ENCODE measurements around the gene SLC8A1. TPM values are rescaled to one million over a fixed set of nuclear protein-coding genes. Genes with fewer than 3 reads are reported as not detected.

SLC8A1 gene
- total RNA-seq, 3 donors from 2014 or later: 6.0 to 164 (median 17.0) TPM

DNA sequence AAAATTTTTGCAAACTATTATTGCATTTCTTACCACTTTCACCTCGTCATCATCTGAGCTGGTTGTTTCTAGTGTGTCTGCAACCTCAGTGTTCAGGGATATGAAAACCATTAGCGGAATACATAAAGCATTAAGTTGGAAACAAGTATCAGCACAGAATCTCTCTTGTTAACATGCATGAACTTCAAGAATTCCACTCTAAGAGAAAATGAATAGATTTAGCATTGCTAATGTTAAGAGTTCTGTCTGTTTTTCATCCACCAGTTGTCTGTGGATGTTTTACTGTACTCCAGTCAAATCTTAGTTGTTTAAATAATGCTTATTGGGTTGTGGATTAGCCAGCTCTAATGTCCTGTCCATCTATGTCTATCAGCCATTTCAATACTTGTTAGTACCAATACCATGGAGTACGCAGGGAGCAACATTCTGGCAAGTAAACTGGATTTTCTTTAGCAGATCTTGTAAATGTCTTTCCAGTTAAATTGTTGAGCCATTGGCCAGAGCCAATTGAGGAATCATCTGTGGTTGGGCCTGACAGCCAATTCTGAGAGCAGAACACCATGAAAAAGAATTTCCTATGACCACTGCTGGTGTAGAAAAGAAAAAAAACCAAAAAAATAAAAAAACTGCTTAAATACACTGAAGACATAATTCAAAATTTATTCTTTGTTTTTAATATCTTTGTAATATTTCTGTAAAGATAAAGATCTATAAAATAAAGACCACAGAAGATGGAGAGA, 82.5 kb downstream of the SLC8A1 start:
- no peak for TF ChIP-seq CTCF (IDR thresholded peaks at IDR 0.05)
- Histone ChIP-seq H3K9me3 (no peaks in the 10 kb centered on the region), H3K4me3 (no peak overlapping the region), H3K4me1 (ENCODE audit: low read depth) (no peaks in the 10 kb centered on the region), H3K36me3 (ENCODE audit: low read depth) (no peaks in the 10 kb centered on the region)
- DNase-seq (no peak), ATAC-seq (no peak)
- intact Hi-C loops (cut with DNase I, micrococcal nuclease): no loop called here

GRCh38 chr2:40367652-40368051, 84.2 kb downstream of the SLC8A1 start:
- no peak for TF ChIP-seq CTCF (IDR thresholded peaks at IDR 0.05)
- no peak for ATAC-seq
- no peak for DNase-seq
- intact Hi-C loops (cut with DNase I, micrococcal nuclease): no loop called here
- H3K36me3 ChIP-seq (ENCODE audit: low read depth): no peaks in the 10 kb centered on the region
- H3K4me1 ChIP-seq (ENCODE audit: low read depth): no peaks in the 10 kb centered on the region
- no peak overlapping the region for H3K4me3 ChIP-seq
- H3K9me3 ChIP-seq: no peaks in the 10 kb centered on the region

GRCh38 chr2:40367032-40367431, 84.9 kb downstream of the SLC8A1 start:
- no peaks in the 10 kb centered on the region for H3K4me1 ChIP-seq (ENCODE audit: low read depth)
- H3K9me3 ChIP-seq: no peaks in the 10 kb centered on the region
- no peak for TF ChIP-seq CTCF (IDR thresholded peaks at IDR 0.05)
- H3K4me3 ChIP-seq: no peak overlapping the region
- no peak for DNase-seq
- H3K36me3 ChIP-seq (ENCODE audit: low read depth): no peaks in the 10 kb centered on the region
- ATAC-seq: no peak
- intact Hi-C loops (cut with DNase I, micrococcal nuclease): no loop called here

- no peak for ATAC-seq
- no peaks in the 10 kb centered on the region for H3K9me3 ChIP-seq
These were observed 87.6 kb downstream of the SLC8A1 start for GRCh38 chr2:40364151-40364874.

GRCh38 chr2:40363631-40364030, 88.3 kb downstream of the SLC8A1 start:
- no peak for ATAC-seq
- no peaks in the 10 kb centered on the region for H3K4me1 ChIP-seq (ENCODE audit: low read depth)
- no peak for TF ChIP-seq CTCF (IDR thresholded peaks at IDR 0.05)
- no peak for DNase-seq
- H3K4me3 ChIP-seq: no peak overlapping the region
- intact Hi-C loops (cut with DNase I, micrococcal nuclease): no loop called here
- no peaks in the 10 kb centered on the region for H3K36me3 ChIP-seq (ENCODE audit: low read depth)
- no peaks in the 10 kb centered on the region for H3K9me3 ChIP-seq

More at GRCh38 chr2:40364151-40364874, 87.6 kb downstream of the SLC8A1 start:
- TF ChIP-seq CTCF (IDR thresholded peaks at IDR 0.05): no peak
- no peaks in the 10 kb centered on the region for H3K36me3 ChIP-seq (ENCODE audit: low read depth)
- DNase-seq: no peak
- no peaks in the 10 kb centered on the region for H3K4me1 ChIP-seq (ENCODE audit: low read depth)
- H3K4me3 ChIP-seq: no peak overlapping the region
- intact Hi-C loops (cut with DNase I, micrococcal nuclease): no loop called here
